Trophoblast cell (in vitro differentiated cells and primary cell): ENCODE results near the gene SPAG5.

Experiments used
- DNase-seq, 2 donors: peaks; one replicate each; pipeline ENCODE4 v3.0.0-alpha.2; 2016
- H2AFZ ChIP-seq: 2 replicates; pipeline ENCODE4 v1.6.1; 2013; ENCODE audit warnings: low read length, moderate library complexity, mild to moderate bottlenecking; ENCODE audit not compliant: insufficient read depth, poor library complexity
- H2AK5ac ChIP-seq: 2 replicates; pipeline ENCODE4 v1.6.1; 2013; ENCODE audit warnings: mild to moderate bottlenecking, low read length
- H2BK120ac ChIP-seq: 2 replicates; pipeline ENCODE4 v1.6.1; 2013; ENCODE audit warnings: low read length, mild to moderate bottlenecking, moderate library complexity; ENCODE audit not compliant: insufficient read depth, poor library complexity
- H2BK12ac ChIP-seq: 2 replicates; pipeline ENCODE4 v1.6.1; 2013; ENCODE audit warnings: mild to moderate bottlenecking, low read length, moderate library complexity
- H2BK5ac ChIP-seq: 2 replicates; pipeline ENCODE4 v1.6.1; 2013; ENCODE audit warnings: low read length, low read depth, moderate library complexity, mild to moderate bottlenecking; ENCODE audit not compliant: poor library complexity
- H3K14ac ChIP-seq: 2 replicates; pipeline ENCODE4 v1.6.1; 2013; ENCODE audit warnings: mild to moderate bottlenecking, low read length
- H3K18ac ChIP-seq: 2 replicates; pipeline ENCODE4 v1.6.1; 2013; ENCODE audit warnings: mild to moderate bottlenecking, low read length
- H3K23ac ChIP-seq: 2 replicates; pipeline ENCODE4 v1.6.1; 2013; ENCODE audit warnings: low read length
- H3K27ac ChIP-seq: 2 replicates; pipeline ENCODE4 v1.5.1; 2013; ENCODE audit warnings: low read depth, mild to moderate bottlenecking, inconsistent platforms, low read length, moderate library complexity
- H3K27me3 ChIP-seq: 2 replicates; pipeline ENCODE4 v1.6.1; 2013; ENCODE audit warnings: inconsistent platforms, mild to moderate bottlenecking, low read length, moderate library complexity; ENCODE audit not compliant: insufficient read depth
- H3K36me3 ChIP-seq, 2 experiments: 1 replicate in 1 of 2; 2 replicates in 1 of 2; pipeline ENCODE4 v1.6.1; 2013; ENCODE audit warnings: low read length in 2 of 2, mild to moderate bottlenecking in 2 of 2, moderate library complexity in 1 of 2; ENCODE audit not compliant: insufficient read depth in 2 of 2, control insufficient read depth in 1 of 2
- H3K4ac ChIP-seq: 2 replicates; pipeline ENCODE4 v1.6.1; 2013; ENCODE audit warnings: low read depth, mild to moderate bottlenecking, low read length, moderate library complexity
- H3K4me1 ChIP-seq, 2 experiments: 1 replicate in 1 of 2; 2 replicates in 1 of 2; pipeline ENCODE4 v1.6.1; 2013; ENCODE audit warnings: low read length in 2 of 2, mild to moderate bottlenecking in 2 of 2, moderate library complexity in 1 of 2; ENCODE audit not compliant: insufficient read depth in 2 of 2, control insufficient read depth in 1 of 2
- H3K4me2 ChIP-seq: 2 replicates; pipeline ENCODE4 v1.6.1; 2013; ENCODE audit warnings: inconsistent platforms, mild to moderate bottlenecking, low read length, moderate library complexity
- H3K4me3 ChIP-seq: 2 replicates; pipeline ENCODE4 v1.5.1; 2013; ENCODE audit warnings: mild to moderate bottlenecking, low read depth, low read length, inconsistent platforms
- H3K79me1 ChIP-seq: one replicate; pipeline ENCODE4 v1.6.1; 2013; ENCODE audit warnings: low read length
- H3K79me2 ChIP-seq: 2 replicates; pipeline ENCODE4 v1.6.1; 2013; ENCODE audit warnings: low read length, mild to moderate bottlenecking; ENCODE audit not compliant: control insufficient read depth, insufficient read depth, poor library complexity
- H3K9ac ChIP-seq: 2 replicates; pipeline ENCODE4 v1.6.1; 2013; ENCODE audit warnings: mild to moderate bottlenecking, low read length
- H3K9me3 ChIP-seq: 2 replicates; pipeline ENCODE4 v1.6.1; 2013; ENCODE audit warnings: low read depth, mild to moderate bottlenecking, control low read depth, inconsistent platforms, low read length; ENCODE audit not compliant: insufficient read depth
- H4K12ac ChIP-seq: 2 replicates; pipeline ENCODE4 v1.6.1; 2013; ENCODE audit warnings: low read depth, mild to moderate bottlenecking, low read length, moderate library complexity
- H4K8ac ChIP-seq: 2 replicates; pipeline ENCODE4 v1.6.1; 2013; ENCODE audit warnings: low read depth, mild to moderate bottlenecking, low read length, moderate library complexity
- H4K91ac ChIP-seq: one replicate; pipeline ENCODE4 v1.6.1; 2013; ENCODE audit warnings: low read depth, mild to moderate bottlenecking, low read length, moderate library complexity
- WGBS: extraction: QIAGEN DNeasy Blood & Tissue Kit; methylation state at CpG from one replicate; pipeline ENCODE4 v1.1.7; 2013; ENCODE audit warnings: missing lambda C conversion rate; ENCODE audit not compliant: insufficient read length, insufficient coverage; ENCODE audit errors: extremely low coverage; 5-methylcytosine and 5-hydroxymethylcytosine counted together

The SPAG5 gene

DNA sequence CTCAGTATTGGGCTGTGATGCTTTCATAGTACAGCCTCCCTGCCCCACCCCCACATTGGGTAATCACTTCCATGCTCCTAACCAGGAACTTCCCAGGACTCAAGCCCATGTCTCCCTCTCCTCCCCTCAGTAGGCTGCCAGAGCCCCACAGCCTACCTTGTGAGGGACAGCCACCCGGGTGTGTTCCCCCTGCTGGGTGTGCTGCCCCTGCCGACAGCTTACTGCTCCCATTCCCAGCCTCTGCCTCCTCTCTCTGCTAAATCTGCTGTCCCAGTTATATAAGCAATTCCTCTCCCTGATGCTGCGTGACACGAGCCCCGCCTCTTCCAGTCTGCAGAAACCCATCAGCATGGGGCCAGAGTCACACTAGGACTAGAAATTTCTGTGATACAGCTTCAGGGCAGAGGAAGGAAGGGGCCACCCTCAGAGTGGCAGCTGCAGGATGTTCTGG lies 15.1 kb upstream of the SPAG5 start, which contains the start of gene RSKR:
TSS of gene RSKR (minus strand) at position 255 of the 451 bp plus-strand sequence. CDS start at position 231, 24 bp downstream.
- Histone ChIP-seq H3K4me1 (no peaks in the 10 kb centered on the region), H3K27ac (no peak within 1 kb of the TSS), H3K4ac (no peak within 1 kb of the TSS), H3K14ac (no peak within 1 kb of the TSS), H3K18ac (no peak within 1 kb of the TSS), H3K79me1 (no peaks in the 10 kb centered on the region), H4K12ac (no peak within 1 kb of the TSS), H3K9me3 (no peaks in the 10 kb centered on the region), H4K91ac (no peak within 1 kb of the TSS), H2AK5ac (no peak within 1 kb of the TSS), H2BK120ac (no peak within 1 kb of the TSS), H3K4me2 (no peak within 1 kb of the TSS), H3K23ac (no peak within 1 kb of the TSS), H4K8ac (no peak within 1 kb of the TSS), H3K4me3 (peak within 1 kb of the TSS; percentile 9), H3K9ac (no peak within 1 kb of the TSS), H3K79me2 (no peaks in the 10 kb centered on the region), H3K27me3 (no peaks in the 10 kb centered on the region), H2AFZ (no peak within 1 kb of the TSS), H2BK12ac (no peak within 1 kb of the TSS), H2BK5ac (no peak within 1 kb of the TSS), H3K36me3 (peaks cover 47 to 65% of the 10 kb centered on the region in 2 experiments)
- no peak for DNase-seq
- no CpG with 5 or more reads among the region's 5 CpGs for WGBS

DNA sequence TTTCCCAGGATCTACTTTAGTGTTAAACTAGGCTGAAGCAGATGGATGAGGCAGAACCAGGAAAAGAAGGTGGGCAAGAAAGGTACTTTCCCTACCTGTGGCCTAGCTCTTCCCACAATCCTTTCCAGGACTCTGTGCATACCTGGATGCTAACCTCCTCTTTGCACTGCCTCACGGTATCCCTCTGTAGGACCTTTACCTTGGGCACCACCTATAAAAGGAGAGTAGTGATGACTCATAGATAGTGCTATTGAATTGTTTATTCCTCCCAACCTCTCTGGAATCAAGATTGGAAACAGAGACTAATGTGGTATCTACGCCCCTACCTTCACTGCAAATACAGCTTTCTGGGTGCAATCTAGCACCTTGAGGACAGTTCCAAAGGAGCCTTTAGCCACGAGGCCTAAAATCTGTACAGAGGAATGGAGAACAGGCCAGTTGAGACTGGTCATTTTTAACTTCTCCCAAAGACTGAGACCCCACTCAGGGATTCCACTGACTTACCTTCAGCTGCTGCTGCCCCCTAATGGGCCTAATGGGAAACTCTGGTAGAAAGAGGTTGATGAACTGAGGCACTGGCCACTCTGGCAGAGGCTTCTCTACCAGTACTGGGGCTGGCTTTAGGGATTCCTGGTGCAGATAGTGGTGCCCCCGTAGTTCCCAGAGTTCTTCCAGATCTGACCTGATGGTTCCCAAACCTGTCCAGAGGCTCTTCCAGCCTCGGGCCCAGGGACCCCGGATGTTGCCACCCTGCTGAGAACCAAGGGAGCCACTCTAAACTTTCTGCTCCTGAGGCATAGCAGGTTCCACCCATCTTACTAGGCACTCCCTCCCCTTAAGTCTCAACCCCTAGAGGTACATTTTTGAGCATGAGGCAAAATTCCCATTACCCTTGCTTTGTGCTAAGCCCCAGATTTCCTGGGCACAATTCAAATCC lies 14.4 kb upstream of the SPAG5 start:
- WGBS, result no CpG with 5 or more reads among the region's 6 CpGs
- H3K36me3 ChIP-seq, result peaks cover 43 to 61% of the 10 kb centered on the region in 2 experiments
- no peaks in the 10 kb centered on the region for H3K79me1 ChIP-seq
- H3K4me1 ChIP-seq, result no peaks in the 10 kb centered on the region
- H3K27ac ChIP-seq, result no peak overlapping the region
- no peak overlapping the region for H3K18ac ChIP-seq
- H2AK5ac ChIP-seq, result no peak overlapping the region
- no peak overlapping the region for H4K8ac ChIP-seq
- no peak overlapping the region for H2BK120ac ChIP-seq
- peak in 1 of 2 donors; percentile 61 for DNase-seq
- no peak overlapping the region for H3K4me2 ChIP-seq
- no peak overlapping the region for H4K91ac ChIP-seq
- H3K9ac ChIP-seq, result no peak overlapping the region
- no peak overlapping the region for H3K14ac ChIP-seq
- no peaks in the 10 kb centered on the region for H3K79me2 ChIP-seq
- no peak overlapping the region for H2BK12ac ChIP-seq
- no peak overlapping the region for H3K23ac ChIP-seq
- no peak overlapping the region for H2AFZ ChIP-seq
- H3K9me3 ChIP-seq, result no peaks in the 10 kb centered on the region
- H4K12ac ChIP-seq, result no peak overlapping the region
- H3K4me3 ChIP-seq, result no peak overlapping the region
- no peak overlapping the region for H3K4ac ChIP-seq
- no peaks in the 10 kb centered on the region for H3K27me3 ChIP-seq
- no peak overlapping the region for H2BK5ac ChIP-seq

DNA sequence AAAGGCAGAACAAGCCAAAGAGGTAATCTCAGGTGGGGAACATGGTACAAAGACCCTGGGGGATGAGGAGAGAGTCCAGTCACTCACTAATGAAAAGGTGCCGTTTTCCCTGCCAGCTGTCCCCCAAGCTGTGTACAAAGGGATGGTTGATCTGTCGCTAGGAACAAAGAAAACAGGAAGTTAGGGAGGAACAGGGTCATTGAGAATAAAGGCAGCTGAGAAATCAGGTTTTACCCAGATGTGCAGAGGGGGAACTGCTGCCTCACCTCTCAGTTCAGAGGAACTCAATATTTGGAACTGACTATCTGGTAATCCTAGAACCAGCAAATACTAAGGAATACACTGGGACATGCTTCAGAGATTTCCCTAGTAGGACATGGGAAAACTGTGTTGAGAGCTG lies 13.7 kb upstream of the SPAG5 start:
- H3K14ac ChIP-seq, result no peak overlapping the region
- H3K18ac ChIP-seq, result no peak overlapping the region
- H3K27me3 ChIP-seq, result no peaks in the 10 kb centered on the region
- H4K12ac ChIP-seq, result no peak overlapping the region
- no peak overlapping the region for H2BK12ac ChIP-seq
- no peaks in the 10 kb centered on the region for H3K4me1 ChIP-seq
- H3K9me3 ChIP-seq, result no peaks in the 10 kb centered on the region
- no peaks in the 10 kb centered on the region for H3K79me1 ChIP-seq
- H3K27ac ChIP-seq, result no peak overlapping the region
- H4K8ac ChIP-seq, result no peak overlapping the region
- no peak overlapping the region for H3K4ac ChIP-seq
- no peak overlapping the region for H3K4me2 ChIP-seq
- H2BK5ac ChIP-seq, result no peak overlapping the region
- WGBS, result no CpG with 5 or more reads among the region's 2 CpGs
- H3K23ac ChIP-seq, result no peak overlapping the region
- no peak overlapping the region for H2AFZ ChIP-seq
- peaks cover 36 to 57% of the 10 kb centered on the region in 2 experiments for H3K36me3 ChIP-seq
- peak overlapping the region; percentile 7 for H3K4me3 ChIP-seq
- peak overlapping the region; percentile 8 for H3K9ac ChIP-seq
- H2BK120ac ChIP-seq, result no peak overlapping the region
- H4K91ac ChIP-seq, result no peak overlapping the region
- no peak for DNase-seq
- H3K79me2 ChIP-seq, result no peaks in the 10 kb centered on the region
- no peak overlapping the region for H2AK5ac ChIP-seq

DNA sequence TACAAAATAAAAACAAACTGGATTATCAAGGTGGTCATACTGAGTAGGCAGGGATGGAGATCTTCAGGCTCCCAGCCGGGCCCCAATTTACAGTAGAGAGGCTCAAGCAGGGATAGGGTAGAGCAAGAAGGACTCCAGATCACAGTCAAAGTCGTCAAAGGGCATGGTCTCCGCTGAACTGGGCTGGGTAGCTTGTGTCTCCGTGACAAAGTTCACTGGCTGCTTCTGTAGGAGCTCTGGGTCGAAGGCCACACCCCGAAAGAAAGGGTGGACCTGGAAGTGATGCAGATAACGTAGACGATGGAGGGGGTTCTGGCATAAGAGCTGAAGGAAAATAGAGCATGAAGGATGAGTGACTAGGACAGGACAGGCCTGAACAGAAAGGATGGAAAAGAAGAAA lies 11.6 kb upstream of the SPAG5 start:
- Histone ChIP-seq H4K12ac (no peak overlapping the region), H3K23ac (no peak overlapping the region), H3K4me3 (no peak overlapping the region), H3K4ac (no peak overlapping the region), H3K4me1 (no peaks in the 10 kb centered on the region), H2AK5ac (no peak overlapping the region), H3K18ac (no peak overlapping the region), H4K8ac (no peak overlapping the region), H4K91ac (no peak overlapping the region), H2AFZ (no peak overlapping the region), H3K27ac (no peak overlapping the region), H3K36me3 (peaks cover 30 to 45% of the 10 kb centered on the region in 2 experiments), H3K9ac (no peak overlapping the region), H3K79me1 (no peaks in the 10 kb centered on the region), H3K79me2 (no peaks in the 10 kb centered on the region), H3K14ac (no peak overlapping the region), H3K4me2 (no peak overlapping the region), H2BK120ac (no peak overlapping the region), H3K27me3 (no peaks in the 10 kb centered on the region), H3K9me3 (no peaks in the 10 kb centered on the region), H2BK5ac (no peak overlapping the region), H2BK12ac (no peak overlapping the region)
- no CpG with 5 or more reads among the region's 8 CpGs for WGBS
- DNase-seq, result no peak
